HG03354 (cell line): ENCODE data around the gene MKLN1.
"Not testable (repeated sequence)": the region's sequence is repeated elsewhere in the genome, so short reads cannot be mapped to it uniquely, and the experiment has no call there.

Source experiments
- ATAC-seq: cut with Tn5 transposase; IDR thresholded peaks from one replicate; pipeline ENCODE4 v1.9.1; 2021; ENCODE audit warnings: mild to moderate bottlenecking; ENCODE audit not compliant: unreplicated experiment, poor library complexity, severe bottlenecking

Gene MKLN1

DNA sequence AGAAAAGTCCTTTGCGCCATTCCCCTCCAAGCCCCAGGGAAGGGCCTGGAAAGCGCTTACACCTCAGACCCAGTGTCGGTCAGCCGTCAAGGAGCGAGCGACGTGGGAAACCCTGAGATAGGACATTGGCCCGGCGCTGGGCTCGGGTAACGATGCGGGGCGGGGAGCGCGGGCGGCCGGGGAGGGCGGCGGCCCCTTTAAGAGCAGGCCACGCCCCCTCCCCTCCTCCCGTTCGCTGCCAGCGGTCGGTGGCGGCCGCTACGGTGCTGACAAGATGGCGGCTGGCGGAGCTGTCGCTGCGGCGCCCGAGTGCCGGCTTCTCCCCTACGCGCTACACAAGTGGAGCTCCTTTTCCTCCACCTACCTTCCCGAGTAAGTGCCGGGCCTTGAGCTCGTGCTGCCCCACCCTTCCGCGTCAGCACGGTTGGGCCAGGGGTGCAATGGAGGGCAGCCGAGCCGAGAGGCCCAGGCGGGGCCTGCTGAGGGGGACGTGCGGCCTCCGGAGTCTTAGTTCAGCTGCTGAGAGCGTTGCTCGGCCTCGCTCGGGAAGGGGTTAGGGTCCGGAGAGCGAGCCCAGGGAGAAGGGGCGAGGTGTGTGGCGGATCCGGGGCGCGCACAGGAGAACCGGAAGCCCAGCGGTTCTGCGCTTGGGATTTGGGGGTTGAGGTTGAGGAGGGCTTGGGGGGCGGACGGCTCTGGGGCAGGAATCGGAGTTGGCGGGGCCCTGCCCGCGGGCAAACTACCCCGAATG lies at the start of gene MKLN1:
Gene MKLN1, plus strand, starts transcription at position 251 of the 751 bp plus-strand sequence. Its CDS starts 24 bp downstream, at position 275.
- ATAC-seq: peak; percentile 89

DNA sequence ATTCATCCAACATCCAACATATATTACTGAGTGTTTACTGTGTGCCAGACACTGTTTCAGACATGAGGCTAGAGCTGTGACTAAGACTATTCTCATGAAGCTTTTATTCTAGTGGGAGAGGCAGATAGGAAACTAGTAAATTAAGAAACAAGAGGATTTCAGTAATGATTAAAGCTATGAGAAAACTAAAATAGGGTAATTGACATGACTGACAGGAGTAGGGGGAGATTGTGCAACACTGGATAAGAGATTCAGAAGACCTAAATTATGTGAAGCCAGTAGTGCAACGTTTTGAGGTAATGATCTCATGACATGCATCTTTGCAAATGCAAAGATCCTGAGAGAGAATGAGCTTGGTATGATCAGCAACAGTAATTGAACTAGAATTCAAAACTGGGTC lies 48.6 kb upstream of the MKLN1 start:
- ATAC-seq: no peak

DNA sequence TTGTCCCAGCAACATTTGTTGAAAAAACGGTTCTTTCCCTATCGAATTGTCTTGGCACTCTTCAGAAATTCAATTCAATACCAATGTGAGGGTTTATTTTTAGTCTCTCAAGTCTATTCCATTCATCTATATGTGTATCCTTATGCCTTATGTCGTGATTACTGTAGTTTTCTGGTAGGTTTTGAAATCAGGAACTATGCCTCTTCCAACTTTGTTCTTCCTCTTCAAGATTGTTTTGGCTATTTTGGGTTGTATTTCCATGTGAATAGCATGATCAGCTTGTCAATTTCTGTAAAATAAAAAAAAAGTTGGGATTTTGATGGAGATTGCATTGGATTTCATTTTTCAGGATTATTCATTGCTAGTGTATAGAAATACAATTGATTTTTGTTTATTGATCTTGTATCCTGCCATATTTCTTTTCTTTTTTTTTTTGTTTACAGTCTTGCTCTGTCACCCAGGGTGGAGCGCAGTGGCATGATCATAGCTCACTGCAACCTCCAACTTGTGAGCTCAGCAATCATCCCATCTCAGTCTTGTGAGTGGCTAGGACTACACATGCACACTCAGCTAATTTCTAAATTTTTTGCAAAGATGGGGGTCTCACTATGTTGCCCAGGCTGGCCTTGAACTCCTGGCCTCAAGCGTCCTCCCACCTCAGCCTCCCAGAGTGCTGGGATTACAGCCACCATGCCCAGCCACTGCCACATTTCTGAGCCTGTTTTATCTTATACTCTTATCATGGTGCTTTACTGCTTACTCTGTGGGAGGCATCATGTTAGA lies 46.2 kb upstream of the MKLN1 start:
- ATAC-seq: no peak

DNA sequence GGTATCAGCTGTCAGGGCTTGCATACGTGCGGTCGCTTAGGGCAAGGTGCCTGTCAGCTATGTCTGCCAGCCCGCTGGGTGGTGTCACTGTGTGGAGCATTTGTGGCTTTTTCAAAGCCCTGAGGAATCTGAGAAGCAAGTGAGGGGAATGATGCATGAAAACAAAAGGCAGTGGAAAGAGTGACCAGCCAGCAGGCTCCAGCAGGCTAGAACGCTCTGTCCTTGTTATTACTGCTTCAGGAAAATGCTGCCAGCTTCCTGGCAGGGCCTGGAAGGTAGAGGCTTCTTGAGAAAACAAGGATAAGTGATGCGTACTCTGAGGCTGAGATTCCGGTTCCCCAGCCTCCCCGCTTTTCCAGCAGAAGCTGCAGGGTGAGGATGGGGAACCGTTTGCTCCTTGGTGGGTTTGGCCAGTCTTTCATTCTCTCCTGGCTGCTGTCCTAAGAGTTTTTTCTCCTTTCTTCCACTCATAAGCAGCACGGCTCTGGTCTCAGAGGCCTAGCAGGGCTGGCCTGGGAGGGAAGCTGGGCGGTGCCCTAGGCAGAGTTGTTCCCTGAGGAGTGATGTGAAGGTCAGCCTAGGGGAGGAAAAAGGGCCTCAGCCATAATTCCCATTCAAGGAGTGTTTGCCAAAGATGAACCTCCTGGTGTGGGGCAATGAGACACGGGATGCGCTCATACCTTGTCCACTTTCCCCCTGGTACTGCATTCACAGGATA lies 42.8 kb upstream of the MKLN1 start:
- ATAC-seq: no peak

DNA sequence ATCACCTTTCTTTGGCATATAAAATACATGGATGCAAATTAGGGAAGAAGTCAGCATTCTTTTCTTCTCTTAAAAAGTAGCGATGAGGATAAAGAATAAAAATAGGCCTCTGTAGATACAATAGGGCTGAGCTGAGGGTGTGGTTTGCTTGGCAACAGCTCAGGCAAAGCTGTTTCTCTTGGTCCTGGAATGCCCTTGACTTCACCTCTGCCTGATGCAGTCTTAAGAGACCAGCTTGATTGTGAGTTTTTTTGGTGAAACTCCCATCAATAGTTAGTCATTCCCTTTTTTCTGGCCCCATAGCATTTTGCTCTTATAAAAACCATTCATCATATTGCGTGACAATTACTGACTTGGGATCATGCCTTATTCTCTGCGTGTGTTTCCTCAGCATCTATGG lies 42.1 kb upstream of the MKLN1 start:
- ATAC-seq: no peak

DNA sequence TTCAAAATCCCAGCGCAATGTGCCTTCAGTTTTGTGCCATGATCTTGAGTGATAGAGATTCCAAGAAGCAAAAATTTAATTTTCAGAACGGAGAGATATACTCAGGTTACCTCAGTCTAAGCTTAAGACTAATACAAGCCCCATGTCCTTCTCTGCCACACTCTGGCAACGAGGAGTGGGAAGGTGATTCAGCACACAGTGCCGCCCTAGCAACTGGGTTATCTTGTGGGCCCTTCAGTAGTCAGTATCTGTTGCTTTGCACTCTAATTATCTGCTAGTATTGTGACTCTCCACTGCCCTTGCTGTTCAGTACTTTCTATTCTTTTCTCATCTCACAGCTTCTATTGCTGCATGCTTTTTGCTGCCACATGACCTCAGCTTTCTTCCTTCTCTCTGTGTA lies 39.2 kb upstream of the MKLN1 start:
- ATAC-seq: no peak

DNA sequence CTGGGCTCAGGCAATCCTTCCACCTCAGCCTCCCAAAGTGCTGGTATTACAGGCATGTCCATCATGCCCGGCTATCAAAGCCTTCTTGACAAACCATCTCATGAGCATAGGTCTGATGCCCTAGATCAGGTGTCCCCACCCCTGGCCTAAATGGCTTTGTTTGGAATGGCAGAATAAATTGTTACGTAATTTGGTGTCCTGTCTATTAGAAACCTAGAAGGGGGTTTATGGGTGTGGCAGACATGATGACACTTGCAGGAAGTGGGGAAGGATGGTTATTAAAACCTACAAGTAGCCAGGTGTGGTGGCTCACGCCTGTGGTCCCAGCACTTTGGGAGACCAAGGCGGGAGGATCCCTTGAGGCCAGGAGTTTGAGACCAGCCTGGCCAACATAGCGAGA lies 38.6 kb upstream of the MKLN1 start:
- no peak for ATAC-seq

DNA sequence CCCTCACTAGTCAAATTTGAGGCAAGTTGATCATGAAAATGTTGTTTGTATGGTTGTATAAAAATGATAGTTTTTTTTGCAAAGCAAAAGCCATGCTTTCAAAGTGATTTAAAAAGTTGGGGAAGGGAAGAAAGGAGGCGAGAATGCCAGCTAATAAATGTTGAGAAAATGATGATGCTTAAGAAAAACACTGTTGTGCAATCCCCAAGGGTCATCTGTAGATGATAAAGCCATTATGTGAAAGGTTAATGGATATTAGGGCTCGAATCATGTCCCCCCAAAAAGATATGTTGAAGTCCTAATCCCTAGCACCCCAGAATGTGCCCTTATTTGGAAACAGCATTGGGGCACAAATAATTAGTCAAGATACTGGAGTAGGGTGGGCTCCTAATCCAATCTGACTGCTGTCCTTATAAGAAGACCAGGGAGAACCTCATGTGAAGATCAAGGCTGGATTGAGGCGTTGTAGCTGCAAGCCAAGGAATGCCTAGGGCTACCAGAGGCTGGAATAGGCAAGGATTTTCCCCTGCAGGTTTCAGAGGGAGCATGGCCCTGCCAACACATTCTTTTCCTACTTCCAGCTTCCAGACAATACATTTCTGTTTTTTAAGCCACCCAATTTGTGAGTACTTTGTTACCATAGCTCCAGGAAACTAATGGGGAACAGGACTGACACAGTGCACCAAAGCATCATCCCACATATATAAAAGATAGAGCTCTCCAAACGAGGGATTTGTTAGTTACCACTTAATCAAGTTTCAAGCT lies 35.4 kb upstream of the MKLN1 start:
- ATAC-seq: no peak

DNA sequence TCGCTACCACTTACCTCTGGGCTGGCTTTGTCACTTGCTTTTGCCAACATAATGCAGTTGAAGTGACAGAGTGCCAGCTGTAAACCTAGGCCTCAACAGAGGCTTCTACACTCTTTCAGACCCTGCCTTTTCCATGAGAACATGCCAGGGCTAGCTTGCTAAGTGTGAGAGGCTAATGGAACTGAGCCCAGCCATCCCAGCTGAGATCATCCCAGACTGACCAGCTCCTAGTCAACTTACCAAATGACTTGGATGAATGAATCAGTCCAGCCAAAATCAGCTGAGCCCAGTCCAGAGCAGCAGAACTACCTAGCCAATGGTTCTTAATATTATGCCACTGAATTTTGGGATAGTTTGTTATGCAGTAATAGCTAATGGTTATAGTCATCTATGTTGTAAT lies 34.7 kb upstream of the MKLN1 start:
- no peak for ATAC-seq

DNA sequence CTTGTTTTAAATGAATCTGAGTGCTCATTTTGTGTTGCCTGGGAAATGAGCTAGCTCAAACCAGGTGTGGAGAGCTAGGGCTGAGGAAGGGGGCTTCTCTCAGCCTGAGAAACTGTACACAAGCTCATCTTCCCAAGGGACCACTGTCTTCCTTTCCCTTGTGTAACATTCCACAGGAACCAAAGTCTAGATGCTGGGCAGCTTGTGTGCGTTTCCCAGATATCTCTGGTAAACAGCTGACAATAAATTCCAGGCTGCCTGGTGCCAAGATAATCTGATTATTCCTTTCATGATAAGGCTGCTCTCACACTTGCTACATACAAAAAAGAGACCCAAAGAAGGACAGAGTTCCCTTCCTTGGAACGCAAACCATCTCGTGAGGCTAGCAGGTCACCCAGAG lies 33.1 kb upstream of the MKLN1 start:
- no peak for ATAC-seq

DNA sequence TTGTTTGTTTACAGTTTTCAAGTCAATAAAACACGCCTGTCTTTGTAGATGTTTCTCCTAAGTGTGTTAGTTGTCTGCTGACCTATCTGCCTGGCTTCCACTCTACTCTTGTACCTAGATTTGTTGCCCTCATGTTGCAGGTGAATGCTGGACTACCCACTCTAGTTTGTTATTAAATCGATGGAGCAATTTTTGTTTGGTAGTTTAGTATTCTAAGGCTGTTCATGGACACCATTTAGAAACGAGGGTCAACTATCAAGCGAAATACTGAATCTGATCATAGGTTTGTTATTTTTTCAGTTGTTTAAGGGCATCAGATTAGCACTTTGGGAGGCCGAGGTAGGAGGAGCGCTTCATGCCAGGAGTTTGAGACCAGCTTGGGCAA lies 29.1 kb upstream of the MKLN1 start:
- ATAC-seq: no peak

DNA sequence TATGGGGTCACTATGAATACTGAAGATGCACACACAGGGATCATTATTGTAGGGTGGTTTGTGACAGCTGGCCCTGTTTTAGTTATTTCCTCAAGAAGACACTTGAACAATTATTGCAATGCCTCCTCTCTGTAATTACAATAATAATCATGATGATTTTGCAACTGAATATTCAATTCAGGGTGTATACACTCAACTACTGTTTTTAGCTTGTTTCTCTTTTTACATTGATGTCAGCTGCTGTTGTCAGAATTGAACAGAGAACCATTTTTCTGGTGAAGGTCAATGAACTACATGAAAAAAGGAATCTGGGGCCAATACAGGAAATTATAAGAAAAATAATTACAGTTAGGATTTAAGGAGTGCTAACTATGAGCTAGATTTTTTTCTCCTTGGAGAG lies 28.6 kb upstream of the MKLN1 start:
- no peak for ATAC-seq

DNA sequence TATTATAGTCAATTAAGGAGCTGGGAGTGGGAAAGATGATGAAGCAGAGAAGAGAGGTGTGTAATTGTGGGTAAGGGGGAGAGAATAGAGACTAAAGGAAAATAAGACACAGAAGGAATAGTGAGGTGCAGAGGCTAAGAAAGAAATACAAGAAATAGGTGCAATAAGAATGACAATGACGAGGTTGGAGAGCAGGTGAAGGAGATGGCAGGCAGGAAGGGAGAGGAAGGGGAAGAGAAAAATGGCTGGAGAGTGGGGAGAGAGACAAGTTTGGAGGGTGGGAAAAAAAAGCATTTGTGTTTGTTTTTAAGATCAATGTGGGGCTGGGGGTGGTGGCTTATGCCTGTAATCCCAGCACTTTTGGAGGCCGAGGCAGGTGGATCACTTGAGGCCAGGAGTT lies 27.6 kb upstream of the MKLN1 start:
- no peak for ATAC-seq

DNA sequence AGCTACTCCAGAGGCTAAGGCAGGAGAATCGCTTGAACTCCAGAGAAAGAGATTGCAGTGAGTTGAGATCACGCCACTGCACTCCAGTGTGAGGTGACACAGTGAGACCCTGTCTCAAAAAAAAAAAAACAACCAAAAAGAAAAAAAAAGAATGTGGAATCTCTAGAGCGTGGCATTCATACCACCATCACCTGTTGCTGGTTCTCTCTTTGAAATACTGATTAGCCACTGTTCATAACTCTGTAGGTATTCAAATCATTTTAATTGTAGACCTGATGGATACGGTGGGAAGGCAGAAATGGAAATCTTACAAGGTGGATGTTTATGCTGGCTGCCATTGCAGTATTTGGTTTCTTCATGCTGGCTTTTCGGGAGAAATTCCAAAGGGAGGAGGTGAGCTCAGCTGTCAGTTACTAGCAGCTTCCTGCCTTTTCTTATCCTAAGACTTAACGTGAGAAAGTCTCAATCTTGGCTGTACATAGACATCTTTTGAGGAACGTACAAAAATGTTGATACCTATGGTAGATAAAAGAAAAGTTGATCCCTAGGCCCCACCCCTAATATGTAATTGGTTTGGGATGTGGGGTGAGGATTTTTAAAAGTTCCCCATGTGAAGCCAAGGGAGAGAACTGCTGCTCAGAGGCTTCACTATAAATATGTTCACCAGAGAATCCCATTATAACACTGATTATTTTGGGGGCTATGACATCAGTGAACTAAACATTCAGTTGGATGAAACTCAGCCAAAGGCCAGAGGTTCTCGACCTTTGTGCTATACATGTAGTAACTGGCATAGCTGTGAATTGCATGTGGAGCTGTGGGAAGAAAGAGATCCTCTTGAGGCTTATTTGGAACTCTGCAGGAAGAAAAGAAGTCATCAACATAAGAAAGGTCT lies 26.9 kb upstream of the MKLN1 start:
- ATAC-seq: no peak

DNA sequence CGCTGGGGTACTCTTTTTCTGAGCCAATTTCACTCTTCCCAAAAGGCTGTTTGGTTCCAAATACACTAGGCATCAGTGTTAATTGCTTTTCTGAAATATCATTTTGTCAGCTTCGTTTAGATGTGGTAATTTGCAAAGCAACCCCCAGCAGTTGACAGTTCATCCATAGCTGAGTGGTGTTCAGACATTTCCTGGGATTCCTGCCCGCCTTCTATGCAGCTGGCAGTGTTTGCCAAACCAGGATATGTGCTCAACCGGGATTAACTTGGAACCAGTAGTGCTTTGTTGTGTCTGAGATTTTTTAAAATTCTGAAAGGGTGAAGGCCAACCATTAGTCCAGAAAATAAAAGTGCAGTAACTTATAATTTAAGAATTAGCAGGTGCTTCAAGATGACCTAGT lies 25.2 kb upstream of the MKLN1 start:
- no peak for ATAC-seq

DNA sequence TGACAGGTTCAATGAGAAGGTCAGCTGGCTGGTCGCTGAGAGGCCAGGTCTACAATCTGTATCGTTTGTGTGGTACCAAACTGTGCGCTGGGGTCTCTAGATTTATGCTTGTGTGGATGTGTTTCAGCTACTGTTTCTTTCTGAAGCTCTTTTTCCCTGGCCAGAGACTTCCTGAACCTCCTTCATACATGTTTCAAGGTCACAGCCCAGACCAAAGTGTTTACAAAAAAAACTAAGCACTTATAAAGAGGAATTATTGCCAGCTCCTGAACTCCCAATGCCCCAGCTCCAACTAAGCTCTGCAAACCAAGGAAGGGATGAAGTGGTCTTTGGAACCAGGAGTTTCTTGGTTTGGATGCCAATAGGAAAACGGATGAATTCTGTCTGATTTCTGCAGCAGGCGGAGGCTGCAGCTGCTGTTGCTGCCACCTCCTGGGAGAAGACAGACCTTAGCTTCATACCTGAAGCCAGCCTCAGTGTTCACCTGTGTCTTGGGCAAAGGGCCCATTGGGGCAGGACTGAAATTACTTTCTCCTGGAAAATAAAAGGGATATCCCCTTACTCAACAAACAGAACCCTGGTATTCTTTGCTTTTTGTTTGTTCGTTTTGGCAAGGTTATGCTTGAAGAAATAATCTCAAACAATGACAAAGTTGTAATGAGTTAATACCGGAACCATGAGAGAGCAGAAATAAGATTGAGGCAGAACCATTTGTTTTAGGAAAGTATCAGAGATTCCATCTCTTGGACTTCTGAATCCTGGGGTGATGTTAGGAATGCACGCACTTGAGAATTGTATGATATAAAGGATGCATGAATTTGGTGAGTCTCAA lies 24.6 kb upstream of the MKLN1 start:
- no peak for ATAC-seq

DNA sequence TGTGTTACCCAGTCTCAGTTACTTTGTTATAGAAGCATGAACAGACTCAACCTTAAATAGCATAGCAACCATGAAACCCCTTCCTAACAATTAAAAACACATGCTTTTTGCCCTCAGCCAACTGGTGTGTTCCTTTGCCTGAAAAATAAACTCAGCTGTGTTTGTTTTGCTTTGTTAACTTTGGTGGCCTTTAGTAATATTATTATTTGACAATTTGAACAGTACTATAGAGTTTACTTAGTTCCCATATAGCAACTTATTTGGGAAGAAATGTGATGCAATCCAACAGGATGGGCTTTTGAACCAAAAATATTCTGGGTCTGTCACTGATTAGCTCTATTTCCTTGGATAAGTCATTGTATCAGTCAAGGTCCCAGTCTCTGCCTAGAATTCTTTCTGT lies 22.5 kb upstream of the MKLN1 start:
- ATAC-seq: no peak

DNA sequence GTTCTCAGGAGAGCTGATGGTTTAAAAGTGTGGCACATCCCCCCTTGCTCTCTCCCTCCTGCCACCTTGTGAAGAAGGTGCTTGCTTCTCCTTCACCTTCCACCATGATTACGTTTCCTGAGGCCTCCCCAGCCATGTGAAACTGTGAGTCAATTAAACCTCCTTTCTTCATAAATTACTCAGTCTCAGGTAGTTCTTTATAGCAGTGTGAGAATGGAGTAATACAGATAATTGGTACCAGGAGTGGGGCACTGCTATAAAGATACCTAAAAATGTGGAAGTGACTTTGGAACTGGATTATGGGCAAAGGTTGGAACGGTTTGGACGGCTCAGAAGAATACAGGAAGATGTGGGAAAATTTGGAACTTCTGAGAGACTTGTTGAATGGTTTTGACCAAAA lies 21.6 kb upstream of the MKLN1 start:
- not testable (repeated sequence) for ATAC-seq
